DOHH2 (cell line): ENCODE results near the gene CACNA1D.

Experiments used
- H3F3A ChIP-seq: fragments of 200-600 bp; sonication (generic), shearing (Covaris generic); 2 replicates; pipeline ENCODE4 v1.6.0; 2016; ENCODE audit warnings: antibody characterized with exemption, mild to moderate bottlenecking; ENCODE audit not compliant: control insufficient read depth, insufficient read depth
- H3K27ac ChIP-seq: fragments of 200-600 bp; sonication (generic); 2 replicates; pipeline ENCODE4 v1.5.1; 2014; ENCODE audit warnings: low read depth, mild to moderate bottlenecking, low read length, moderate library complexity
- H3K27me3 ChIP-seq: fragments of 200-600 bp; sonication (generic); 2 replicates; pipeline ENCODE4 v1.6.1; 2014; ENCODE audit warnings: mild to moderate bottlenecking, low read length, mixed read lengths; ENCODE audit not compliant: control insufficient read depth
- H3K36me3 ChIP-seq: fragments of 200-600 bp; sonication (generic); 2 replicates; pipeline ENCODE4 v1.6.1; 2014; ENCODE audit warnings: mild to moderate bottlenecking, low read length, moderate library complexity, mixed read lengths; ENCODE audit not compliant: control insufficient read depth
- H3K4me1 ChIP-seq: fragments of 200-600 bp; sonication (generic); 2 replicates; pipeline ENCODE4 v1.6.1; 2014; ENCODE audit warnings: mild to moderate bottlenecking, low read length, mixed read lengths; ENCODE audit not compliant: control insufficient read depth
- H3K4me2 ChIP-seq: fragments of 200-600 bp; sonication (generic); 2 replicates; pipeline ENCODE4 v1.6.0; 2014; ENCODE audit warnings: mild to moderate bottlenecking, low read length, moderate library complexity
- H3K4me3 ChIP-seq: fragments of 200-600 bp; sonication (generic); 2 replicates; pipeline ENCODE4 v1.5.1; 2014; ENCODE audit warnings: mild to moderate bottlenecking, low read length, mixed read lengths
- H3K79me2 ChIP-seq: fragments of 200-600 bp; sonication (generic); 2 replicates; pipeline ENCODE4 v1.6.1; 2014; ENCODE audit warnings: mild to moderate bottlenecking, low read length, mixed read lengths; ENCODE audit not compliant: control insufficient read depth
- H3K9me2 ChIP-seq: fragments of 200-600 bp; sonication (generic); replicated peaks from 2 replicates; pipeline ENCODE4 v1.6.1; 2014; ENCODE audit warnings: mild to moderate bottlenecking, low read length, mixed read lengths; ENCODE audit not compliant: control insufficient read depth
- H3K9me3 ChIP-seq: fragments of 200-600 bp; sonication (generic); 2 replicates; pipeline ENCODE4 v1.6.1; 2014; ENCODE audit warnings: antibody characterized with exemption, low read length, mixed read lengths; ENCODE audit not compliant: control insufficient read depth, insufficient read depth
- H4K20me1 ChIP-seq: fragments of 200-600 bp; sonication (generic); 2 replicates; pipeline ENCODE4 v1.6.0; 2014; ENCODE audit warnings: low read depth, mild to moderate bottlenecking, antibody characterized with exemption, low read length, moderate library complexity; ENCODE audit not compliant: control insufficient read depth, insufficient read depth
- EZH2phosphoT487 ChIP-seq: fragments of 200-600 bp; sonication (generic); IDR thresholded peaks from 2 replicates; pipeline ENCODE4 v1.6.1; 2017; ENCODE audit warnings: borderline replicate concordance, mild to moderate bottlenecking, antibody characterized with exemption, low read length, moderate library complexity, mixed read lengths
- TF ChIP-seq, protein P1 (sequence below): fragments of 200-600 bp; sonication (generic); IDR thresholded peaks from one replicate; pipeline ENCODE4 v1.5.1; 2014; ENCODE audit warnings: antibody characterized with exemption, mild to moderate bottlenecking, low read depth, low read length; ENCODE audit not compliant: poor library complexity, severe bottlenecking

CACNA1D gene

GRCh38 chr3:53823956-53824657 lies 329.7 kb downstream of the CACNA1D start:
- H3F3A ChIP-seq = no peaks in the 10 kb centered on the region
- H4K20me1 ChIP-seq = no peaks in the 10 kb centered on the region
- no peaks in the 10 kb centered on the region for H3K9me3 ChIP-seq

GRCh38 chr3:53824795-53825194 lies 330.4 kb downstream of the CACNA1D start:
- H3K36me3 ChIP-seq = no peaks in the 10 kb centered on the region
- no peaks in the 10 kb centered on the region for H3F3A ChIP-seq
- no peak for TF ChIP-seq EZH2phosphoT487
- TF ChIP-seq, protein P1, sequence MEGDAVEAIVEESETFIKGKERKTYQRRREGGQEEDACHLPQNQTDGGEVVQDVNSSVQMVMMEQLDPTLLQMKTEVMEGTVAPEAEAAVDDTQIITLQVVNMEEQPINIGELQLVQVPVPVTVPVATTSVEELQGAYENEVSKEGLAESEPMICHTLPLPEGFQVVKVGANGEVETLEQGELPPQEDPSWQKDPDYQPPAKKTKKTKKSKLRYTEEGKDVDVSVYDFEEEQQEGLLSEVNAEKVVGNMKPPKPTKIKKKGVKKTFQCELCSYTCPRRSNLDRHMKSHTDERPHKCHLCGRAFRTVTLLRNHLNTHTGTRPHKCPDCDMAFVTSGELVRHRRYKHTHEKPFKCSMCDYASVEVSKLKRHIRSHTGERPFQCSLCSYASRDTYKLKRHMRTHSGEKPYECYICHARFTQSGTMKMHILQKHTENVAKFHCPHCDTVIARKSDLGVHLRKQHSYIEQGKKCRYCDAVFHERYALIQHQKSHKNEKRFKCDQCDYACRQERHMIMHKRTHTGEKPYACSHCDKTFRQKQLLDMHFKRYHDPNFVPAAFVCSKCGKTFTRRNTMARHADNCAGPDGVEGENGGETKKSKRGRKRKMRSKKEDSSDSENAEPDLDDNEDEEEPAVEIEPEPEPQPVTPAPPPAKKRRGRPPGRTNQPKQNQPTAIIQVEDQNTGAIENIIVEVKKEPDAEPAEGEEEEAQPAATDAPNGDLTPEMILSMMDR = no peak
- H3K27me3 ChIP-seq = no peaks in the 10 kb centered on the region; the same call in 1 of the 2 replicates
- no peak overlapping the region for H3K27ac ChIP-seq
- H3K9me2 ChIP-seq = no peaks in the 10 kb centered on the region
- H3K9me3 ChIP-seq = no peaks in the 10 kb centered on the region
- H3K4me1 ChIP-seq = no peaks in the 10 kb centered on the region
- no peak overlapping the region for H3K4me3 ChIP-seq
- no peaks in the 10 kb centered on the region for H4K20me1 ChIP-seq
- no peaks in the 10 kb centered on the region for H3K79me2 ChIP-seq
- H3K4me2 ChIP-seq = no peak overlapping the region

More at GRCh38 chr3:53823956-53824657, 329.7 kb downstream of the CACNA1D start:
- H3K79me2 ChIP-seq = no peaks in the 10 kb centered on the region
- H3K4me2 ChIP-seq = no peak overlapping the region
- TF ChIP-seq, protein P1 = no peak
- TF ChIP-seq EZH2phosphoT487 = no peak
- H3K4me3 ChIP-seq = no peak overlapping the region
- H3K27ac ChIP-seq = no peak overlapping the region
- no peaks in the 10 kb centered on the region for H3K4me1 ChIP-seq
- H3K9me2 ChIP-seq = no peaks in the 10 kb centered on the region
- no peaks in the 10 kb centered on the region; the same call in 1 of the 2 replicates for H3K27me3 ChIP-seq
- H3K36me3 ChIP-seq = no peaks in the 10 kb centered on the region

GRCh38 chr3:53826048-53826447 lies 331.6 kb downstream of the CACNA1D start:
- Histone ChIP-seq H4K20me1 (no peaks in the 10 kb centered on the region), H3F3A (no peaks in the 10 kb centered on the region), H3K79me2 (no peaks in the 10 kb centered on the region), H3K4me2 (no peak overlapping the region), H3K36me3 (no peaks in the 10 kb centered on the region), H3K4me3 (no peak overlapping the region), H3K9me3 (no peaks in the 10 kb centered on the region), H3K27ac (no peak overlapping the region), H3K4me1 (no peaks in the 10 kb centered on the region), H3K9me2 (no peaks in the 10 kb centered on the region), H3K27me3 (no peaks in the 10 kb centered on the region; the same call in 1 of the 2 replicates)
- TF ChIP-seq EZH2phosphoT487 = no peak
- TF ChIP-seq, protein P1 = no peak
